HG03342 (cell line): ENCODE results near the gene ALX3.
"Not testable (repeated sequence)": the region's sequence is repeated elsewhere in the genome, so short reads cannot be mapped to it uniquely, and the experiment has no call there.

ENCODE experiments used
- ATAC-seq: cut with Tn5 transposase; IDR thresholded peaks from one replicate; pipeline ENCODE4 v1.9.1; 2021; ENCODE audit warnings: mild to moderate bottlenecking, moderate library complexity; ENCODE audit not compliant: unreplicated experiment

The ALX3 gene

DNA sequence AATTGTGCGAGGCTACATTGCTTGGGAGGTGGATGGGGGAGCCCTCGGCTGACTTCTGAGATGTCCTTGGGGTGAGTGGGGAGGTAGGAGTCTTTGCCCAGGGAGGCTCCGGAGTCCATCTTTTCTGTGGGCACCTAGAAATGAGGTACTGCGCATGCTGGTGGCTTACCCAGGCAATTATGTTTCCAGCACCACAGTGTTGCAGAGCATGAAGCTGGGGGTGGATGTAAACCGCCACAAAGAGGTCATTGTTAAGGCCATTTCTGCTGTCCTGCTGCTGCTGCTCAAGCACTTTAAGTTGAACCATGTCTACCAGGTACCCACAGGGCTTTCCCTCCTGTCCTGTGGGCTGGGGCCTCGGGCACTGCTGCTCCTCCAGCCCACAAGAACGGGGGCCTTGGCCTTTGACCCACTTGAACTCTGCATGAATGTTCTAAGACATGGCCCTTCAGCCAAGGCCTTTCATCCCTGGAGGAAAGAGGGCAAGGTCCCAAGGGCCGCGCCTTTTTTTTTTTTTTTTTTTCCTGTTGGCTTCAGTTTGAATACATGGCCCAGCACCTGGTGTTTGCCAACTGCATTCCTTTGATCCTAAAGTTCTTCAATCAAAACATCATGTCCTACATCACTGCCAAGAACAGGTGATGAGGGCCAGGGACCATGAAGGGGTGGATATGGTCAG is 21.4 kb downstream of the ALX3 start:
- ATAC-seq, result no peak

DNA sequence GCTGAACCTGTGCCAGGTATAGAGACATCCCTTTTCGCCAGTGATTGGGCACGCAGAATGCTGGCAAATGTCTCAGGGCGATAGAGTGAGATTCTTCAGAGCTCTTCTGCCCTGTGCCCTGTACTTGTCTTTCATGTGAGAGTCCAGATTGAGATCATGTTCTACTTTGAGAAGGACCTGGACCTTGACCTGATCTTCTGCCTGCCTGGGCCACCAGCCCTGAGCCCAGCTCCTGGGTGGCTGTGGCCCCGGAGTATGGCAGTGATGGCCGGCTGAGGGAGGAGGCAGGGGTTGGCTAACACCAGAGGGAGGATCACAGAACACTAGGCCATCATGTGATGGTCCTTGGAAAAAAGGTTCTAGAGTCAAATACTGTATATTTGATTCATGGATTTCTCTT is 22.2 kb downstream of the ALX3 start:
- no peak for ATAC-seq

DNA sequence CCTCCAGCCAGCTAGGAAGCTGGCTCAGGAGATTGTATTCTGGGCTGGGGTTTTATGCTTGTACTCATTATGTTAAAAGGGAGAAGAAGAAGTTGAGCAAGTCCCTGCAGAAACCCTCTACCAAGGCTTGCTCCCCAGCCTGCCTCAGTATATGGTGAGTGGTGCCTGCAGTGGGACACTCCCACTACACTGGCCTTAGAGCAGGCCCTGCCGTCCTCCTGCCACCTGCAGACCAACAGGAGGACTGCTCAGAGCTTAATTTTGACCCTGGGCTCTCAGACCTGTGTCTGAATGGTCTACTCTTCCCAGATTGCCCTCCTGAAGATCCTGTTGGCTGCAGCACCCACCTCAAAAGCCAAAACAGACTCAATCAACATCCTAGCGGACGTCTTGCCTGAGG is 23.0 kb downstream of the ALX3 start:
- no peak for ATAC-seq

DNA sequence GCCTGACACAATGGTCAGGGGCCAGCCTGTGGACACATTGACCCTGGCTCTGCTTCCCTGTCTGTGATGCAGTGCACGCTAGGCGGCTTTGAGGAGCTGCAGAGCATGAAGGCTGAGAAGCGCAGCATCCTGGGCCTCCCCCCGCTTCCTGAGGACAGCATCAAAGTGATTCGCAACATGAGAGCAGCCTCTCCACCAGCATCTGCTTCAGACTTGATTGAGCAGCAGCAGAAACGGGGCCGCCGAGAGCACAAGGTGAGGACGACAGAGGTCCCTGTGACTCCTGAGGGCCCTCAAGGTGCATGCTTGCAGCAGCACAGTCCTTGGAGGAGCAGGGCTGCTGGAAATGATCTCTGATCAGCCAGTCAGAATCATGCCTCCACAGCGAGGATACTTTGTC is 27.5 kb downstream of the ALX3 start:
- no peak for ATAC-seq

DNA sequence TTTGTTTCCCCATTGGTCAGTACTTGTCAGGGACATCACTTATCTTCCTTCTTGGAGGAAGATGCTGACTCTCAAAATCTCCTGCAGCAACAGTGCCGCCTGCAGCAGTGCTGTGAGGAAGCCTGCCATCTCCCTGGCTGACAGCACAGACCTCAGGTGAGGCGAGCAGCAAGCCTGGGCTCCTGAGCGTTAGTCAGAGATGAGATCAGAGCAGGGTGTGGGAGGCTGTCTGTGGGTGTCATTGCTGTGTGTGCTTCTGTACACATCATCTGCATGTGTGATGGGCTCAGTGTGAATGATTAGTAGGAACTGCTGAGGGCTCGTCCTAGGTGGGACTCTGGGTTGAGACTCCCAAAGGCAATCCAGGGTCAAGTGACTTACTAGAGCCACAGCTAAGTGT is 29.9 kb downstream of the ALX3 start:
- ATAC-seq, result no peak

DNA sequence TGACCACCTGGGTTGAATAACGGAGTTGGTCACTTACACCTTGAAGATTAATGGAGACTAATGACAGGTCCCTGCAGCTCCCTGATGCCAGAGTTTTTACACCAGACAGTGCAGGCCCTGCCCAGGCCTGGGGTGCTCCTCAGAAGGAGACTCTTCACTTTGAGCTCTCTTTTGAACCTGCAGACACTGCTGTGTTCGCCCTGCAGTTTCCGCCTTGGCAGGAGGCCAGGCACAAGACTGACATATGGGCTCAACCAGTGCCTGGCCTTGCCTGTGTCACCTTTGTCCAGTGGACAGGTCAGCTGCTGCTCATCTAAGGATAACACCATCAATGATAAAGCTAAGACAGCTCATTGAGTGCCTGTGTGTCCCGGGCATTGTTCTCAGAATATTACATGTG is 30.8 kb downstream of the ALX3 start:
- no peak for ATAC-seq

DNA sequence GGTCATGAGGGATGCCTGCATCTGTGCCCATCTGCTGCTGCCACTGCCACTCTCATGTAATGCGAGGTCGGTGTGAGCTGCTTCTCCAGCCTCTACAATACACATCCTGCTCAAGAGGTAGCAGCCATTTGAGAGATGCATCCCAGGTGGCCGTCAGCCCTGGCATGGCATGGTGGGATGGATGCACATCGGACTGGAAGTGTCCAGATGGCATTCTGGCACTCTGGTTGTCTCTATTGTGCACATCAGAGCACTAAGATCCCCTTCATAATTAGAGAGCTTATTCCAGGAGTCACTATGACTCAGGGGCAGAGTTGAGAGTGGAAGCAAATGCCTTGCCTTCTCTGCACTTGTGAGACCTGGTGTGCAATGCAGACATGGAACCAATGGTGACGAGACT is 32.2 kb downstream of the ALX3 start:
- no peak for ATAC-seq

DNA sequence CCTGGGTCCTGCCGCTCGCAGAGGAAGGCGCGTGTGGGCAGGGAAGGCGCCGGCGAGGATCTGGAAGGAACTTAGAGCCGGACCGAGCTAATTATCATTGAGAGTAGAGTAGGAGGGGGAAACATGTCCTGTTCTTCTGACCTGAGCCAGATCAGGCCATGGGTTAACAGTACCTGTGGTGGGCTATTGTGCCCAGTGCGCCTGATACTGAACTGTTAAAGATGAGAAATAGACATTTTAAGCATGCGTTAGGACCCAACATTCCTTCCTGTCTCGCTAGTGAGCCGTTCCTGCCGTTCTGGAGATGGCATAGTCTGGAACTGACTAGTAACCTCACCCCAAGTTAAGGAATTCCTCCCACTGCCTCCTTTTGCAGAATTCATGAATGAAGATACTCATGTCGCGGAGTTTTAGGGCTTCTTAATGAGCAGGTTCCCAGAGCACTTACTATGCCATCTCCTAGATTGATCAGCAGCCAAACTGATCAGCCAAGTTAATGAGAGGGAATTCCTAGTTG is 35.2 kb downstream of the ALX3 start:
- no peak for ATAC-seq

DNA sequence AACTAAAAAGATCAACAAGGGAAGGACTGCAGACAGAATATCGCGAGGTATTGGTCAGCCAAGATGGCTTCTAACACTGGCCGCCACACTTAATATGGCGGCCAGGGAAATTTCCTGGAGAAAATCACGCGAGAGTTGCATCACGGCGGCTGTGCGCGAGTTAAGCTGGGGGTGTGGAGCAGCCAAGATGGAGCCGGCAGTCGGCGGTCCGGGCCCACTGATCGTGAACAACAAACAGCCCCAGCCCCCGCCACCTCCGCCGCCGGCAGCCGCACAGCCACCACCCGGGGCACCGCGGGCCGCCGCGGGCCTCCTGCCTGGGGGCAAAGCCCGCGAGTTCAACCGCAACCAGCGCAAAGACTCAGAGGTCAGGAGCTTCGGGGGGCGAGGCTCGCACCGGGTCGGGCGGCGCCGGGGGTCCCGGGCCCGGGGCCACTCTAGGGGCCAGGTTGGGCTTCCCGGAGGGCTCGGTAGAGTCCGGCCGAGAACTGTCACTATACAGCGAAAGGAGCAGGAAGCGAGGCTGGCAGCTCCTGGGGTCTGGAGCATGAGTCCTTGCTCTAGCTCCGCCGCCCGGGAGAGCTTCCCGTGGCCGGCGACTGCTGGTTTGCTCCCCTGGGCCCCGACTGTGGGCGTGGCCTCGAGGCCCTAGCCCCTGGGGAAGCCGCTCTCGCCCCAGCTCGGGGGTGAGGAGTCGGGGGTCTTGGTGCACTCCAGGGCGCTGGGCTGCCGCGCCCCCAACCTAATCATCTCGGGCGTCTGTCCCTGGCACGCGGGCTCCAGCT is 35.8 kb downstream of the ALX3 start, which contains the start of gene STRIP1:
Gene STRIP1, plus strand, starts transcription at position 174 of the 785 bp plus-strand sequence. Its CDS starts 14 bp downstream, at position 188.
- peak; percentile 84 for ATAC-seq

DNA sequence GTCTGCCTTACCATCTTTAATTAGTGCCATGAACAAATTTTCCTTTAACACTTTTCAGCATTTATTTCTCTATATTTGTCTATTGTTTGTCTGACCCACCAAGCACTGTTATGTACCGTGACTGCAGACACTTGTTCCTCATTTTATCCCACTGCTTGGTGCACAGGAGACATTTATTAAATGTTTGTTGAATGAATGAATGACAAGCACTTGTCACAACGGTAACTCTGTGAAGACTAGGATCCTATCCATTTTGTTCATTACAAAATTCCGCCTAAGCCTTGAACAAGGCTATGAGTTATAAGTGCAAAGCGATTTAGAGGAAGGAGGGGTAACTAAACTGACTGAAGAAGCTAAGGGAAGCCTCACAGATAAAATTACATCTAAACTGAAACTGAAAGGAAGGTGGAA is 36.4 kb downstream of the ALX3 start:
- no peak for ATAC-seq

DNA sequence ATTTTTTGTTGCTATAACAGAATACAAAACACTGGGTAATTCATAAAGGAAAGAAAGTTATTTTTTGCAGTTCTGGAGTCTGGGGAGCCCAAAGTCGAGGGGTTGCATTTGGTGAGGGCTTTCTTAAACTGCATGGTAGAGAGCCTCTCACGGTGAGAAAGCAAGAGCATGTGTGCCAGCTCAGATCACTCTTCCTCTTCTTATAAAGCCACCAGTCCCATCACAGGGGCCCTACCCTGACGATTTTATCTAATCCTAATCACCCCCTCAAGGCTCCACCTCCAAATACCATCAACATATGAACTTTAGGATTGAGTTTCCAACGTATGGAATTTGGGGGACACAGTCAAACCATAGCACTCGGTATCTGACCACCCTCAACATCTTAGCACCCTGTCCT is 37.1 kb downstream of the ALX3 start:
- no peak for ATAC-seq

DNA sequence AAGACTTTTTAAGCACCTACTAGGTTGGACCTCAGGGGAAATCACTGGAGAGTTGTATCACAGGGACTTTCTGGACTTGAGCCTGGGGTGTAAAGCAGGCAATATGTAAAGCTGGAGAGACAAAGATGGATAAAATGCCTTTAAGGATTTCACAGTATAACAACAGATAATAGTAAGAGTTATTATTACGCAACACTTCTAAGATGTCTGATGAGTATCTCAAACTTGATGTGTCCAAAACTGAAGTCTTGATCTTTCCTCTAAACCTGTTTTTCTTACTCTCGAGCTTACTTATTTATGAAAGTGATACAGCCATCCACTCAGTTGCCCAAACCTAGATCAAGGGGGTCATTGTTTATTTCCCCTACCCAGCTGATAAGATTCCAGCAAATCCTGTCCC is 38.1 kb downstream of the ALX3 start:
- ATAC-seq, result no peak

DNA sequence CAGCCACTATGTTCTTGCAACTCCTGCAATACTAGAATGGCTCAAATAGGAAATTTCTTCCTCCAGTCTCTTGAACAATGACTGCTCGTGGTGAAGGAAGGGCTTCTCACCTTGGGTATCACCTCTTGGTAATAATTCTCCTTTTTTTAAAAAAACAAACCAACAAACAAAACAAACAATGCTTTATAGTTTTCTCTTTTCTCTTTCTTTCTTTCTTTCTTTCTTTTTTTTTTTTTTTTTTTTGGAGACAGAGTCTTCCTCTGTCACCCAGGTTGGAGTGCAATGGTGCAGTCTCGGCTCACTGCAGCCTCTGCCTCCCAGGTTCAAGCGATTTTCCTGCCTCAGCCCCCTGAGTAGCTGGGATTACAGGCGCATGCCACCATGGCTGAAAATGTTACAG is 39.8 kb downstream of the ALX3 start:
- not testable (repeated sequence) for ATAC-seq

DNA sequence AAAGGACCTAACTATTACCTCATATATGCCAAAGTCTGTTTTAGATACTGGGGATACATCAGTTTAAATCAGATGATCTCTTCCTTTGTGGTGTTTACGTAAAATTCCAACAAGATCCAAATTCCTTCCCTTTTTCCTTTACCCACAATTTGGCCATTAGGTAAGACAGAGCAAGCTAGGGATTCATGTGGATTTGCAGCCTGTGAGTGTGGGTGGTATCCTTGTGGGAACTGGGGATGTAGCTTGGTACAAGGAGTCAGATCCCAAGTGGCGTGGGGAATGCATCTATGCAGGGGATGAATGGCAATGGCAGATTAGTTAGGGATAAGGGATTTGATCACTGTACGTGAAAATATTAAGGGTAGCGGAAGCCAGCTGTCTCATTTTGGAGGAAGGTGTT is 45.9 kb downstream of the ALX3 start:
- ATAC-seq, result no peak

DNA sequence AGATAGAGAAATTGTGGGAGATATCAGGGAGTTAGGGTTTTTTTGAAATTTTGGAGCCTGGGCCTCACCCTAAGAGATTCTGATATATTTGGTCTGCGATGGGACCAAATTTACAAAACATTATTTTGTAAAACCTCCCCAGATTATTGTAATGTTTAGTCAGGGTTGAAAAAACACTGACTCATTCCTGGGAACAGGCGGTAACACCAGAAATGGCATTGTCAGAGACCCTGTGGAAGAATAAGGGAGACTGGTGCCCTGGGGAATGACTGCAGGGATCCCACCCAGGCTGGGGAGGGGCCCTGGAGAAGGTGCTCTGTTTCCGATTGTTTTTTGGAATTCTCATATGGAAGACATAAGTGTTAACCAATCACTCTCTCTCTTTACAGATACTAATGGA is 49.2 kb downstream of the ALX3 start:
- ATAC-seq, result no peak

DNA sequence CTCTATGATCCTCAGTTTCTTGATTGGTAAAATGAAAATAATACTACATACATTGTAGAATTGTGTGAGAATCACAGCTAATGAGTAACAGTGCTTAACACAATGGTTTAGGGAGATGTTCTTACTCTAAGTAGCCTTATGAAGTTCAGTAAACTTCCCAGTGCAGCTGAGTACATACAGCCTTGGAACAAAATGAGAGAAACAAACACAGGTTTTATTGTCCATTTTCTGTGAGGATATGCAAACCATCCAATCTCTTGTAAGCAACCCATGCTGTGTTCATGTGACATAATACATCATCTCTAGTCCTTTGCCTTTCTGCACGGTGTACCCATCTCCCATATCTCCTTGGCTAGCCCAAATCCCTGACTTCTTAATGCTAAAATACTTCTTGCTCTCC is 50.7 kb downstream of the ALX3 start:
- ATAC-seq, result no peak

DNA sequence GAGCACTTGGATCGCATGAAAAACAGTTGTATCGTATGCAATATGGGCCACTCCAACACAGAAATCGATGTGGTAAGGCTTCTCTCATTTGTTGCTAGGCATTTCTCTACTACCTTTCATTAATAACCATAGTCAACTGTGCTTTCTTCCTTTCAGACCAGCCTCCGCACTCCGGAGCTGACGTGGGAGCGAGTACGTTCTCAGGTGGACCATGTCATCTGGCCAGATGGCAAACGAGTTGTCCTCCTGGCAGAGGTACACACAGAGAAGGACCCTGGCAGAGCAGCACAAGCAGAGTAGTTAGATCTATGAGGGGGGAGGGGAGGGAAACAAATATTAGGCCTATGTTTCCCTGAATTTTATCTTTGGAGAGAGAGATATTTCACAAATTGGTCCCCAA is 52.1 kb downstream of the ALX3 start:
- ATAC-seq, result no peak

DNA sequence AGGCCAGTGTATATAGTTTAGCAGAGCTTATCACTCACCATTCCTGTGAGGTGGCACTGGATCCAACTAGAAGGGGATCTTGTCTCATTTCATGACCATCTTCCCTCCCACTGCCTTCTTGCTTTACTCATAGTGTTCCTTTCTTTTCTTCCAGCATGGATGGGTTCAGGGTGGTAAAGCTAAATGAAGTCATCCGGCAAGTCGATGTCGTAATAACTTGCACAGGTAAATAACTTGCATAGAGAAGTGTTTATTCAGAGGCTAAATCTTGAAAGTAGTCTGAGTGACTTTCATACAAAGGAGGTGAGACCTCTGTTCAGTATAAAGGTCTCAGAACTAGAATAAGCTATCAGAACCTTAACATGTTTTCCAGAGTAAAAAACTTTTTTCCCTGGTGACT is 52.7 kb downstream of the ALX3 start:
- no peak for ATAC-seq

DNA sequence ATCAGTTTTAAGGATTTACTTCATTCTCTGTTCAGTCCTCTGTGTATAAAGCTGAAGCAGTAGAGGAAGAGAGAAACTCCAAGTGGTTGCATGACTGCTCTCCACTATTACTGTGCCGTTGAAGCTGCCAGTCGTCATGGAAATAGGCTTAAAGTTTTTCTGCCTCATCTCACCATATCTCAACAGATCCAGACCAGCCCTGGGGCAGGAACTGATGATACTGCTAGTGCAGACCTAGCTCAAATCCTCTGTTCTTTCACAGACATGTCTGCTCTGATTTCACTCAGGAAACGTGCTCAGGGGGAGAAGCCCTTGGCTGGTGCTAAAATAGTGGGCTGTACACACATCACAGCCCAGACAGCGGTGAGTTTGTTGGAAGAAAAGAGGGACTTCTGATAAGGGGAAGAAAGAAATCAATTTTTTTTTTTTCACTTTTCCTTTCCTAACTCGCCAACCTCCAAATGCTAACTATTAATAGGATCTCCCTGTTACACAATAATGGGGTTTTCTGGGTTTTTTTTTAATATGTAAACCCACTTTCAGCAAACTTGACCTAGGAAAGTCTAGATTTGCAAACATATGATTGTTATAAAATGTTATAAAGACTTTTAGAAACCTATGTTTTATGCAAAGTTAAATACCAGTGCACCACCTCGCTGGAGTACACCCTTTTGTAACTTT is 58.2 kb downstream of the ALX3 start:
- peak; percentile 73 for ATAC-seq

DNA sequence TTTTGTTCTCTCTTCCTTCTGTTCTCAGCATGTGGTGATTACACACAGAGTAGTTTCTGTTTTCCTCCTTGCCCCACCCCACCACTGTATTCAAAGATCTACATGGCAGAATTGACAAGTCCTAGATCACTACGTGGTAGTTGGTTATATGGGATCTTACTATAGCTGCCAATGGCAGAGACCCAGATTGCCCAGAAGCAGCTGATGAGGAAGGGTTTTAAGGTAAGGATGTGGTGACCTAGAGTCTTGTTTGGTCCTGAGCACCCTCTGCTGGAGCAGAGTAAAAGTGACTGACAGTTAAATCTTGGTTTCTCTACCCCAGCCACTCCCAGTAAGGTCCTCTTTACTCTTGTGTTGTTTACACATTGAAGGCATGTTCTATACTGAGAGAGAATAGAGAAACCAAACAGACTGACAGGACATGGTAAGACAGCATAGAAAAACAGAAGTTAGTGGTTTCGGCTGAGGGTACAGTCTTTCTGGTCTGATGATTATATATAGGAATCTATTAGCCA is 58.9 kb downstream of the ALX3 start:
- peak; percentile 93 for ATAC-seq
